HEK293 (cell line): ENCODE data around the gene DKK3.

ENCODE experiments used
- CTCF ChIA-PET: fragments of 350-600 bp; formaldehyde crosslinking; extraction: SDS; loops from one replicate; lab custom pipeline; 2021; ENCODE audit warnings: antibody characterized with exemption; lab: Yijun Ruan, JAX
- POLR2A ChIA-PET: fragments of 300-600 bp; formaldehyde crosslinking; extraction: SDS; loops from one replicate; lab custom pipeline; 2020; ENCODE audit warnings: antibody characterized with exemption, inconsistent platforms; lab: Yijun Ruan, JAX
- H3K27ac ChIP-seq: fragments of 200-500 bp; sonication (Bioruptor generic); 2 replicates; pipeline ENCODE4 v1.5.1; 2014; ENCODE audit warnings: low read depth, low read length, control low read depth, inconsistent platforms; ENCODE audit errors: extremely low read depth
- H3K36me3 ChIP-seq, 2 experiments: fragments of 200-500 bp in 1 of 2; sonication (Bioruptor generic) in 1 of 2; 1 replicate in 1 of 2; 2 replicates in 1 of 2; pipeline ENCODE4 v1.5.1; 2014 to 2017; ENCODE audit warnings: inconsistent platforms in 2 of 2, low read length in 2 of 2; ENCODE audit not compliant: control insufficient read depth in 2 of 2, insufficient read depth in 1 of 2
- H3K4me1 ChIP-seq: fragments of 200-500 bp; sonication (Bioruptor generic); 2 replicates; pipeline ENCODE4 v1.5.1; 2014; ENCODE audit warnings: mild to moderate bottlenecking, low read length, inconsistent platforms; ENCODE audit not compliant: control insufficient read depth, insufficient read depth
- H3K4me3 ChIP-seq: 2 replicates; pipeline ENCODE4 v1.5.1; 2011; ENCODE audit warnings: low read depth, mild to moderate bottlenecking, control low read depth, low read length, moderate library complexity
- H3K9me3 ChIP-seq: fragments of 200-500 bp; sonication (Bioruptor generic); 2 replicates; pipeline ENCODE4 v1.5.1; 2014; ENCODE audit warnings: low read depth, low read length, inconsistent platforms; ENCODE audit not compliant: control insufficient read depth, insufficient read depth
- MYNN ChIP-seq: fragments of 450-650 bp; formaldehyde crosslinking; IDR thresholded peaks from 2 replicates; pipeline ENCODE4 v1.5.1; 2016; ENCODE audit warnings: missing biosample characterization, missing genetic modification characterization, borderline replicate concordance
- OSR2 ChIP-seq: fragments of 450-650 bp; formaldehyde crosslinking; IDR thresholded peaks from 2 replicates; pipeline ENCODE4 v1.5.1; 2016; ENCODE audit warnings: missing biosample characterization, missing genetic modification characterization
- OVOL3 ChIP-seq: fragments of 450-650 bp; formaldehyde crosslinking; IDR thresholded peaks from 2 replicates; pipeline ENCODE4 v1.5.1; 2016; ENCODE audit warnings: missing biosample characterization, missing genetic modification characterization
- SP2 ChIP-seq: fragments of 450-650 bp; formaldehyde crosslinking; IDR thresholded peaks from 2 replicates; pipeline ENCODE4 v1.5.1; 2016; ENCODE audit warnings: missing biosample characterization, missing genetic modification characterization
- SP7 ChIP-seq: fragments of 450-650 bp; formaldehyde crosslinking; IDR thresholded peaks from 2 replicates; pipeline ENCODE4 v1.5.1; 2016; ENCODE audit warnings: missing biosample characterization, missing genetic modification characterization
- ZBTB7A ChIP-seq: fragments of 450-650 bp; formaldehyde crosslinking; IDR thresholded peaks from 2 replicates; pipeline ENCODE4 v1.5.1; 2016; ENCODE audit warnings: low read depth, missing biosample characterization, missing genetic modification characterization
- ZFP37 ChIP-seq: fragments of 450-650 bp; formaldehyde crosslinking; IDR thresholded peaks from 2 replicates; pipeline ENCODE4 v1.5.1; 2016; ENCODE audit warnings: missing biosample characterization, missing genetic modification characterization
- ZNF121 ChIP-seq: fragments of 450-650 bp; formaldehyde crosslinking; IDR thresholded peaks from 2 replicates; pipeline ENCODE4 v1.5.1; 2016; ENCODE audit warnings: missing biosample characterization, missing genetic modification characterization
- ZNF138 ChIP-seq: fragments of 450-650 bp; formaldehyde crosslinking; IDR thresholded peaks from 2 replicates; pipeline ENCODE4 v1.5.1; 2016; ENCODE audit warnings: missing biosample characterization, missing genetic modification characterization, borderline replicate concordance
- ZNF155 ChIP-seq: fragments of 450-650 bp; formaldehyde crosslinking; IDR thresholded peaks from 2 replicates; pipeline ENCODE4 v1.5.1; 2016; ENCODE audit warnings: missing biosample characterization, missing genetic modification characterization
- ZNF16 ChIP-seq: fragments of 450-650 bp; formaldehyde crosslinking; IDR thresholded peaks from 2 replicates; pipeline ENCODE4 v1.5.1; 2016; ENCODE audit warnings: low read depth, missing biosample characterization, missing genetic modification characterization
- ZNF169 ChIP-seq: fragments of 450-650 bp; formaldehyde crosslinking; IDR thresholded peaks from 2 replicates; pipeline ENCODE4 v1.5.1; 2016; ENCODE audit warnings: missing biosample characterization, missing genetic modification characterization
- ZNF37A ChIP-seq: fragments of 450-650 bp; IDR thresholded peaks from 2 replicates; pipeline ENCODE4 v1.5.1; 2018; ENCODE audit warnings: missing biosample characterization, missing genetic modification characterization
- ZNF394 ChIP-seq: fragments of 450-650 bp; formaldehyde crosslinking; IDR thresholded peaks from 2 replicates; pipeline ENCODE4 v1.5.1; 2016; ENCODE audit warnings: missing biosample characterization, missing genetic modification characterization, mild to moderate bottlenecking, moderate library complexity, borderline replicate concordance
- ZNF416 ChIP-seq: fragments of 450-650 bp; formaldehyde crosslinking; IDR thresholded peaks from 2 replicates; pipeline ENCODE4 v1.5.1; 2016; ENCODE audit warnings: missing biosample characterization, missing genetic modification characterization
- ZNF473 ChIP-seq: fragments of 450-650 bp; formaldehyde crosslinking; IDR thresholded peaks from 2 replicates; pipeline ENCODE4 v1.5.1; 2017; ENCODE audit warnings: missing biosample characterization, missing genetic modification characterization
- ZNF48 ChIP-seq: fragments of 450-650 bp; formaldehyde crosslinking; IDR thresholded peaks from 2 replicates; pipeline ENCODE4 v1.5.1; 2016; ENCODE audit warnings: missing biosample characterization, missing genetic modification characterization
- ZNF549 ChIP-seq: fragments of 450-650 bp; IDR thresholded peaks from 2 replicates; pipeline ENCODE4 v1.5.1; 2018; ENCODE audit warnings: missing biosample characterization, missing genetic modification characterization, mild to moderate bottlenecking, inconsistent platforms, moderate library complexity
- ZNF621 ChIP-seq: fragments of 450-650 bp; formaldehyde crosslinking; IDR thresholded peaks from 2 replicates; pipeline ENCODE4 v1.5.1; 2017; ENCODE audit warnings: missing biosample characterization, missing genetic modification characterization
- ZNF623 ChIP-seq: fragments of 450-650 bp; formaldehyde crosslinking; IDR thresholded peaks from 2 replicates; pipeline ENCODE4 v1.5.1; 2016; ENCODE audit warnings: missing biosample characterization, missing genetic modification characterization
- ZNF677 ChIP-seq: fragments of 450-650 bp; IDR thresholded peaks from 2 replicates; pipeline ENCODE4 v1.5.0; 2018; ENCODE audit warnings: missing biosample characterization, mild to moderate bottlenecking, missing genetic modification characterization, moderate library complexity
- ZNF768 ChIP-seq: fragments of 450-650 bp; formaldehyde crosslinking; IDR thresholded peaks from 2 replicates; pipeline ENCODE4 v1.5.1; 2018; ENCODE audit warnings: missing biosample characterization, mild to moderate bottlenecking, missing genetic modification characterization
- ZNF777 ChIP-seq: fragments of 450-650 bp; formaldehyde crosslinking; IDR thresholded peaks from 2 replicates; pipeline ENCODE4 v1.5.1; 2017; ENCODE audit warnings: missing biosample characterization, missing genetic modification characterization, borderline replicate concordance
- TF ChIP-seq, protein P1 (sequence below): fragments of 450-650 bp; formaldehyde crosslinking; IDR thresholded peaks from 2 replicates; pipeline ENCODE4 v1.5.1; 2016; ENCODE audit warnings: missing biosample characterization, missing genetic modification characterization
- TF ChIP-seq, protein P2 (sequence below): sonication (generic); formaldehyde crosslinking; IDR thresholded peaks from 2 replicates; pipeline ENCODE4 v1.8.1; 2022; ENCODE audit warnings: mild to moderate bottlenecking, moderate library complexity, missing genetic modification reagents
- TF ChIP-seq, protein P3 (sequence below): fragments of 450-650 bp; formaldehyde crosslinking; IDR thresholded peaks from 2 replicates; pipeline ENCODE4 v1.5.1; 2016; ENCODE audit warnings: missing biosample characterization, missing genetic modification characterization
- TF ChIP-seq, protein P4 (sequence below): fragments of 450-650 bp; formaldehyde crosslinking; IDR thresholded peaks from 2 replicates; pipeline ENCODE4 v1.5.1; 2016; ENCODE audit warnings: missing biosample characterization, missing genetic modification characterization, borderline replicate concordance
- TF ChIP-seq, protein P5 (sequence below): fragments of 450-650 bp; formaldehyde crosslinking; IDR thresholded peaks from 2 replicates; pipeline ENCODE4 v1.5.1; 2016; ENCODE audit warnings: missing biosample characterization, missing genetic modification characterization

The DKK3 gene

DNA sequence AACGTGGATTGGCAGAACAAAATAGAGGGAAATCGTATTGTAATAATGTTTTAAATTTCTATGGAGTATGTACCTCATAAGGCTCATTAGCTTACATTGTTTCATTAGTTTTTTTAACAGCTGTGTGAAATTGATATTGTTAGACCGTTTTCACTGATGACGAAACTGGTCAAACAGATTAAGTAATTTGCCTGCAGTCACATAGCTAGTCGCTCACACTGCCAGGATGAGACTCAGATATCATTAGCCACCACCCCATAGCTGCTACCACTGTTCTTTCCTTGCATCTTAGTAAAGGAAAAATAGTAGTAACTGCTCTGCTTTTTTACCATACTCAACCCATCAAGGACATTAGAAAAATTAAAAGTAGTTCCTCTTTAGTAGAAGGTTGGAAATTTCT lies 64.0 kb downstream of the DKK3 start:
- ChIA-PET POLR2A (no interaction called here), CTCF (interaction anchor here (0.6 to 3.9 kb wide), 5 partner anchors 13 to 169 kb away, joined by 3 to 11 read pairs (median 4); no protein-coding TSS in a partner anchor)
- H3K4me1 ChIP-seq = no peaks in the 10 kb centered on the region
- H3K27ac ChIP-seq = no peak overlapping the region
- TF ChIP-seq ZBTB7A (tag by site-specific recombination) (no peak), OSR2 (tag by site-specific recombination) (no peak), ZFP37 (tag by site-specific recombination) (no peak), ZNF48 (tag by site-specific recombination) (no peak), MYNN (tag by site-specific recombination) (no peak), ZNF777 (tag by site-specific recombination) (no peak), ZNF416 (tag by site-specific recombination) (no peak), ZNF549 (no peak), ZNF155 (no peak), ZNF394 (tag by site-specific recombination) (no peak), ZNF16 (tag by site-specific recombination) (no peak), ZNF37A (tag by site-specific recombination) (no peak), SP2 (tag by site-specific recombination) (no peak), ZNF768 (no peak), SP7 (tag by site-specific recombination) (no peak)
- TF ChIP-seq, protein P1, sequence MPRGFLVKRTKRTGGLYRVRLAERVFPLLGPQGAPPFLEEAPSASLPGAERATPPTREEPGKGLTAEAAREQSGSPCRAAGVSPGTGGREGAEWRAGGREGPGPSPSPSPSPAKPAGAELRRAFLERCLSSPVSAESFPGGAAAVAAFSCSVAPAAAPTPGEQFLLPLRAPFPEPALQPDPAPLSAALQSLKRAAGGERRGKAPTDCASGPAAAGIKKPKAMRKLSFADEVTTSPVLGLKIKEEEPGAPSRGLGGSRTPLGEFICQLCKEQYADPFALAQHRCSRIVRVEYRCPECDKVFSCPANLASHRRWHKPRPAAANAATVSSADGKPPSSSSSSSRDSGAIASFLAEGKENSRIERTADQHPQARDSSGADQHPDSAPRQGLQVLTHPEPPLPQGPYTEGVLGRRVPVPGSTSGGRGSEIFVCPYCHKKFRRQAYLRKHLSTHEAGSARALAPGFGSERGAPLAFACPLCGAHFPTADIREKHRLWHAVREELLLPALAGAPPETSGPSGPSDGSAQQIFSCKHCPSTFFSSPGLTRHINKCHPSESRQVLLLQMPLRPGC = no peak
- TF ChIP-seq, protein P2, sequence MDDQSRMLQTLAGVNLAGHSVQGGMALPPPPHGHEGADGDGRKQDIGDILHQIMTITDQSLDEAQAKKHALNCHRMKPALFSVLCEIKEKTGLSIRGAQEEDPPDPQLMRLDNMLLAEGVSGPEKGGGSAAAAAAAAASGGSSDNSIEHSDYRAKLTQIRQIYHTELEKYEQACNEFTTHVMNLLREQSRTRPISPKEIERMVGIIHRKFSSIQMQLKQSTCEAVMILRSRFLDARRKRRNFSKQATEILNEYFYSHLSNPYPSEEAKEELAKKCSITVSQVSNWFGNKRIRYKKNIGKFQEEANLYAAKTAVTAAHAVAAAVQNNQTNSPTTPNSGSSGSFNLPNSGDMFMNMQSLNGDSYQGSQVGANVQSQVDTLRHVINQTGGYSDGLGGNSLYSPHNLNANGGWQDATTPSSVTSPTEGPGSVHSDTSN (CRISPR knock-in tag) = no peak
- TF ChIP-seq, protein P3, sequence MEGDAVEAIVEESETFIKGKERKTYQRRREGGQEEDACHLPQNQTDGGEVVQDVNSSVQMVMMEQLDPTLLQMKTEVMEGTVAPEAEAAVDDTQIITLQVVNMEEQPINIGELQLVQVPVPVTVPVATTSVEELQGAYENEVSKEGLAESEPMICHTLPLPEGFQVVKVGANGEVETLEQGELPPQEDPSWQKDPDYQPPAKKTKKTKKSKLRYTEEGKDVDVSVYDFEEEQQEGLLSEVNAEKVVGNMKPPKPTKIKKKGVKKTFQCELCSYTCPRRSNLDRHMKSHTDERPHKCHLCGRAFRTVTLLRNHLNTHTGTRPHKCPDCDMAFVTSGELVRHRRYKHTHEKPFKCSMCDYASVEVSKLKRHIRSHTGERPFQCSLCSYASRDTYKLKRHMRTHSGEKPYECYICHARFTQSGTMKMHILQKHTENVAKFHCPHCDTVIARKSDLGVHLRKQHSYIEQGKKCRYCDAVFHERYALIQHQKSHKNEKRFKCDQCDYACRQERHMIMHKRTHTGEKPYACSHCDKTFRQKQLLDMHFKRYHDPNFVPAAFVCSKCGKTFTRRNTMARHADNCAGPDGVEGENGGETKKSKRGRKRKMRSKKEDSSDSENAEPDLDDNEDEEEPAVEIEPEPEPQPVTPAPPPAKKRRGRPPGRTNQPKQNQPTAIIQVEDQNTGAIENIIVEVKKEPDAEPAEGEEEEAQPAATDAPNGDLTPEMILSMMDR (tag by site-specific recombination) = no peak
- TF ChIP-seq, protein P4, sequence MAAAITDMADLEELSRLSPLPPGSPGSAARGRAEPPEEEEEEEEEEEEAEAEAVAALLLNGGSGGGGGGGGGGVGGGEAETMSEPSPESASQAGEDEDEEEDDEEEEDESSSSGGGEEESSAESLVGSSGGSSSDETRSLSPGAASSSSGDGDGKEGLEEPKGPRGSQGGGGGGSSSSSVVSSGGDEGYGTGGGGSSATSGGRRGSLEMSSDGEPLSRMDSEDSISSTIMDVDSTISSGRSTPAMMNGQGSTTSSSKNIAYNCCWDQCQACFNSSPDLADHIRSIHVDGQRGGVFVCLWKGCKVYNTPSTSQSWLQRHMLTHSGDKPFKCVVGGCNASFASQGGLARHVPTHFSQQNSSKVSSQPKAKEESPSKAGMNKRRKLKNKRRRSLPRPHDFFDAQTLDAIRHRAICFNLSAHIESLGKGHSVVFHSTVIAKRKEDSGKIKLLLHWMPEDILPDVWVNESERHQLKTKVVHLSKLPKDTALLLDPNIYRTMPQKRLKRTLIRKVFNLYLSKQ (tag by site-specific recombination) = no peak
- no peak overlapping the region for H3K4me3 ChIP-seq
- no peaks in the 10 kb centered on the region for H3K9me3 ChIP-seq
- peaks cover 3 to 71% of the 10 kb centered on the region in 2 experiments; a peak in 1 of 3 replicates for H3K36me3 ChIP-seq

DNA sequence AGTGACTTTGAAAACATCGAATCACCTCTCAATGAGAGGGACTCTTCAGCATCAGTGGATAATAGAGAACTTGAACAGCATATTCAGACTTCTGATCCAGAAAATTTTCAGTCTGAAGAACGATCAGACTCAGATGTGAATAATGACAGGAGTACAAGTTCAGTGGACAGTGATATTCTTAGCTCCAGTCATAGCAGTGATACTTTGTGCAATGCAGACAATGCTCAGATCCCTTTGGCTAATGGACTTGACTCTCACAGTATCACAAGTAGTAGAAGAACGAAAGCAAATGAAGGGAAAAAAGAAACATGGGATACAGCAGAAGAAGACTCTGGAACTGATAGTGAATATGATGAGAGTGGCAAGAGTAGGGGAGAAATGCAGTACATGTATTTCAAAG lies 65.8 kb downstream of the DKK3 start:
- Histone ChIP-seq H3K27ac (no peak overlapping the region), H3K36me3 (peaks cover 3 to 75% of the 10 kb centered on the region in 2 experiments; a peak in 1 of 3 replicates), H3K9me3 (no peaks in the 10 kb centered on the region)
- CTCF ChIA-PET = interaction anchor here (1.2 to 3.9 kb wide), 4 partner anchors 10 to 102 kb away, joined by 4 to 11 read pairs (median 6); no protein-coding TSS in a partner anchor
- TF ChIP-seq ZNF121 (no peak), ZNF621 (tag by site-specific recombination) (no peak), ZNF169 (tag by site-specific recombination) (no peak), OVOL3 (no peak), ZFP37 (tag by site-specific recombination) (no peak), ZNF473 (no peak), ZNF677 (no peak), ZNF138 (tag by site-specific recombination) (no peak), ZNF623 (no peak)
- TF ChIP-seq, protein P5, sequence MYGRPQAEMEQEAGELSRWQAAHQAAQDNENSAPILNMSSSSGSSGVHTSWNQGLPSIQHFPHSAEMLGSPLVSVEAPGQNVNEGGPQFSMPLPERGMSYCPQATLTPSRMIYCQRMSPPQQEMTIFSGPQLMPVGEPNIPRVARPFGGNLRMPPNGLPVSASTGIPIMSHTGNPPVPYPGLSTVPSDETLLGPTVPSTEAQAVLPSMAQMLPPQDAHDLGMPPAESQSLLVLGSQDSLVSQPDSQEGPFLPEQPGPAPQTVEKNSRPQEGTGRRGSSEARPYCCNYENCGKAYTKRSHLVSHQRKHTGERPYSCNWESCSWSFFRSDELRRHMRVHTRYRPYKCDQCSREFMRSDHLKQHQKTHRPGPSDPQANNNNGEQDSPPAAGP (tag by site-specific recombination) = no peak
- TF ChIP-seq, all 188 proteins: peak for 0
- no peak overlapping the region for H3K4me3 ChIP-seq
- H3K4me1 ChIP-seq = no peaks in the 10 kb centered on the region
- POLR2A ChIA-PET = no interaction called here
